ENCODE measurements around the gene MAP4K3. TPM values are rescaled to one million over a fixed set of nuclear protein-coding genes. Genes with fewer than 3 reads are reported as not detected.

MAP4K3 gene
- total and polyA plus RNA-seq, 2 of the 4 experiments (the other 2 are of a cell fraction): 13.2 to 32.6 TPM

DNA sequence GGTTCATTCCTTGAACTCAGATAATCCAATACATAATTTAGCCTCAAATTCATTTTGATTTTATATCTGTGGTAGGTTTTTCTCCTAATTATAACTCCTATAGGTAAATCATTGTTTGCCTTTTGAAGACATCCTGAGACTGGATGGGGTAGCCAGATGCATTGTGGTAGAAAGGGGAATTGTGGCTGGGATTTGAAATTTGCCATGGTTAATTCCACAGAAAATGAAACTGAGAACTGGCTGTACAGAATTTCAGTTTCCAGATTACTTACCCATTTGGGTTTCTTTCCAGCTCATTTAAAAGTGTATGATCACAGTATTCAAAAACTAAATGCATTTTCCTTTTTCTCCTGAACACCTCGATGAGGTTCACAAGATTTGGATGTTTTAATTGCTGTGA is 211.5 kb downstream of the MAP4K3 start:
- Histone ChIP-seq H3K4me2 (ENCODE audit: low read depth, low read length) (no peak overlapping the region), H2AK9ac (replicated peaks; ENCODE audit: low read depth, low read length, poor library complexity) (no peak overlapping the region), H3K27me3 (ENCODE audit: control insufficient read depth, insufficient read depth, low read length) (no peaks in the 10 kb centered on the region), H4K5ac (ENCODE audit: low read depth, low read length) (no peak overlapping the region), H3K27ac (ENCODE audit: insufficient read depth, low read length) (no peak overlapping the region), H3K4me3 (ENCODE audit: insufficient read depth, low read depth, low read length) (no peak overlapping the region), H2AFZ (replicated peaks; ENCODE audit: low read length, poor library complexity) (no peak overlapping the region), H3K9me1 (ENCODE audit: insufficient read depth, low read length) (no peaks in the 10 kb centered on the region), H3K56ac (ENCODE audit: extremely low read depth, insufficient read depth, low read length) (no peak overlapping the region), H2BK5ac (ENCODE audit: low read depth, low read length, poor library complexity, severe bottlenecking) (no peak overlapping the region), H3K14ac (replicated peaks; ENCODE audit: low read depth, low read length) (no peak overlapping the region), H2BK15ac (ENCODE audit: low read depth, low read length) (no peak overlapping the region), H3K36me3 (ENCODE audit: control insufficient read depth, insufficient read depth, low read length) (no peaks in the 10 kb centered on the region), H3K79me1 (ENCODE audit: low read depth in 1 of 2, low read length in 2 of 2) (no peaks in the 10 kb centered on the region), H3K9ac (ENCODE audit: low read depth, low read length) (no peak overlapping the region), H2BK20ac (ENCODE audit: low read depth, low read length) (no peak overlapping the region), H2AK5ac (ENCODE audit: low read depth, low read length) (no peak overlapping the region), H4K91ac (ENCODE audit: insufficient read depth, low read depth, low read length) (no peak overlapping the region), H3K18ac (ENCODE audit: low read depth, low read length) (no peak overlapping the region), H3K9me3 (ENCODE audit: control insufficient read depth, insufficient read depth, low read length) (no peaks in the 10 kb centered on the region), H4K20me1 (ENCODE audit: insufficient read depth, low read length) (no peaks in the 10 kb centered on the region), H4K8ac (ENCODE audit: low read depth in 2 of 2, low read length in 2 of 2) (no peak overlapping the region), H3K4me1 (ENCODE audit: control insufficient read depth, insufficient read depth, low read length) (0 out of 2 replicates have a peak, but pooled peaks cover 1% of the 10 kb centered on the region), H3K23ac (ENCODE audit: low read depth, low read length) (no peak overlapping the region), H3K4ac (ENCODE audit: low read depth, low read length) (no peak overlapping the region), H2BK120ac (ENCODE audit: low read depth, low read length) (no peak overlapping the region)
- in situ Hi-C loops (cut with MboI; ENCODE audit: low sequenced_read_pairs) (loop anchor here (5.0 to 10.0 kb wide), 2 partner anchors 163 to 281 kb away; no protein-coding TSS in a partner anchor), dilution Hi-C loops (cut with HindIII; ENCODE audit: low sequenced_read_pairs, unreplicated experiment) (no loop called here), intact Hi-C loops (cut with micrococcal nuclease) (no loop called here)
- DNase-seq (no peak), ATAC-seq (ENCODE audit: low read depth) (no peak)
- BruUV-seq (replicated peaks): no TSS peak
- TF ChIP-seq ELK1 (IDR thresholded peaks at IDR 0.05; ENCODE audit: borderline replicate concordance, low read depth, low read length): no peak
- TF ChIP-seq MXI1 (IDR thresholded peaks at IDR 0.05; ENCODE audit: borderline replicate concordance, low read depth, low read length): no peak
- no peak for TF ChIP-seq POLR2A (IDR thresholded peaks at IDR 0.05; ENCODE audit: low read depth, low read length)
- TF ChIP-seq RCOR1 (IDR thresholded peaks at IDR 0.05; ENCODE audit: insufficient replicate concordance, low read length): no peak
- TF ChIP-seq RFX5 (IDR thresholded peaks at IDR 0.05; ENCODE audit: low read depth, low read length): no peak
- no peak for TF ChIP-seq MAFK (IDR thresholded peaks at IDR 0.05; ENCODE audit: low read depth, low read length)
- TF ChIP-seq CEBPB (IDR thresholded peaks at IDR 0.05; ENCODE audit: low read depth, low read length): no peak
- no peak for TF ChIP-seq RAD21 (IDR thresholded peaks at IDR 0.05; ENCODE audit: low read length)
- TF ChIP-seq, protein P1, sequence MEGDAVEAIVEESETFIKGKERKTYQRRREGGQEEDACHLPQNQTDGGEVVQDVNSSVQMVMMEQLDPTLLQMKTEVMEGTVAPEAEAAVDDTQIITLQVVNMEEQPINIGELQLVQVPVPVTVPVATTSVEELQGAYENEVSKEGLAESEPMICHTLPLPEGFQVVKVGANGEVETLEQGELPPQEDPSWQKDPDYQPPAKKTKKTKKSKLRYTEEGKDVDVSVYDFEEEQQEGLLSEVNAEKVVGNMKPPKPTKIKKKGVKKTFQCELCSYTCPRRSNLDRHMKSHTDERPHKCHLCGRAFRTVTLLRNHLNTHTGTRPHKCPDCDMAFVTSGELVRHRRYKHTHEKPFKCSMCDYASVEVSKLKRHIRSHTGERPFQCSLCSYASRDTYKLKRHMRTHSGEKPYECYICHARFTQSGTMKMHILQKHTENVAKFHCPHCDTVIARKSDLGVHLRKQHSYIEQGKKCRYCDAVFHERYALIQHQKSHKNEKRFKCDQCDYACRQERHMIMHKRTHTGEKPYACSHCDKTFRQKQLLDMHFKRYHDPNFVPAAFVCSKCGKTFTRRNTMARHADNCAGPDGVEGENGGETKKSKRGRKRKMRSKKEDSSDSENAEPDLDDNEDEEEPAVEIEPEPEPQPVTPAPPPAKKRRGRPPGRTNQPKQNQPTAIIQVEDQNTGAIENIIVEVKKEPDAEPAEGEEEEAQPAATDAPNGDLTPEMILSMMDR (conservative IDR thresholded peaks at IDR 0.05; ENCODE audit: low read depth, low read length): no peak
- no peak for TF ChIP-seq BHLHE40 (IDR thresholded peaks at IDR 0.05; ENCODE audit: low read depth, low read length)
- no peak for TF ChIP-seq FOS (IDR thresholded peaks at IDR 0.05; ENCODE audit: low read depth, low read length)
- no peak for TF ChIP-seq CHD1 (IDR thresholded peaks at IDR 0.05; ENCODE audit: low read depth, low read length)
- no peak for TF ChIP-seq USF2 (IDR thresholded peaks at IDR 0.05; ENCODE audit: low read depth, low read length)
- TF ChIP-seq SMC3 (IDR thresholded peaks at IDR 0.05; ENCODE audit: low read depth, low read length): no peak
- no peak for TF ChIP-seq MAZ (IDR thresholded peaks at IDR 0.05; ENCODE audit: borderline replicate concordance, low read depth, low read length)
- TF ChIP-seq NFE2L2 (IDR thresholded peaks at IDR 0.05; ENCODE audit: low read depth, low read length): no peak
- CTCF ChIA-PET: no interaction called here
- POLR2A ChIA-PET (ENCODE audit: unreplicated experiment): no interaction called here
- WGBS, 2 experiments (ENCODE audit: extremely low coverage in 2 of 2, insufficient read length in 1 of 2): no CpG with 5 or more reads among the region's 1 CpG

All from IMR-90 (cell line).